ENCODE data around the gene RHEX. TPM values are rescaled to one million over a fixed set of nuclear protein-coding genes. Genes with fewer than 3 reads are reported as not detected.
"Not testable (repeated sequence)": the region's sequence is repeated elsewhere in the genome, so short reads cannot be mapped to it uniquely, and the experiment has no call there.

The RHEX gene
- total RNA-seq, 2 experiments from 2014 or later = not detected

DNA sequence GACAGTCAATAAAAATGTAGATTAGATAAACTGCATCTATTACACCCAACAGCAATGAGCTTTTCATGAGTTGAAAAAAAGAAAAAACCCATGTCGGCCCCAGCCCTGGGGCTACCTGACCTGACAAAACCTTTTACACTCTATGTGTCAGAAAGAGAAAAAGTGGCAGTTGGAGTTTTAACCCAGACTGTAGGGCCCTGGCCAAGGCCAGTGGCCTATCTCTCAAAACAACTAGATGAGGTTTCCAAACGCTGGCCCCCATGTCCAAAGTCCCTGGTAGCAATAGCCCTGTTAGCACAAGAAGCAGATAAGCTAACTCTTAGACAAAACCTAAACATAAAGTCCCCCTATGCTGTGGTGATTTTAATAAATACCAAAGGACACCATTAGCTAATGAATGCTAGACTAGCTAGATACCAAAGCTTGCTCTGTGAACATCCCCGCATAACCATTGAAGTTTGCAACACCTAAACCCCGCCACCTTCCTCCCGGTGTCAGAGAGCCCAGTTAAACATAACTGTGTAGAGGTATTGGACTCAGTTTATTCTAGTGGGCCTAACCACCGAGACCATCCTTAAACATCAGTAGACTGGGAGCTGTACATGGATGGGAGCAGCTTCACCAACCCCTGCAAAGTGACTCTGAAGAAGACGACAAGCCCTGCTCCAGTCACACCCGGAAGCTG is 2.8 kb downstream of the RHEX start:
- H3K9me3 Mint-ChIP-seq (ENCODE audit: low read depth); H3K4me3 Mint-ChIP-seq; ATAC-seq; H3K36me3 Mint-ChIP-seq; DNase-seq; H3K27ac Mint-ChIP-seq: not testable (repeated sequence)
- Mint-ChIP-seq H3K4me1 (peaks cover 22% of the 10 kb centered on the region), H3K27me3 (peaks cover 13% of the 10 kb centered on the region)
- CTCF ChIA-PET = interaction anchor here (1.1 to 3.9 kb wide), 4 partner anchors 10 to 78 kb away, joined by 3 to 15 read pairs (median 4); no protein-coding TSS in a partner anchor

DNA sequence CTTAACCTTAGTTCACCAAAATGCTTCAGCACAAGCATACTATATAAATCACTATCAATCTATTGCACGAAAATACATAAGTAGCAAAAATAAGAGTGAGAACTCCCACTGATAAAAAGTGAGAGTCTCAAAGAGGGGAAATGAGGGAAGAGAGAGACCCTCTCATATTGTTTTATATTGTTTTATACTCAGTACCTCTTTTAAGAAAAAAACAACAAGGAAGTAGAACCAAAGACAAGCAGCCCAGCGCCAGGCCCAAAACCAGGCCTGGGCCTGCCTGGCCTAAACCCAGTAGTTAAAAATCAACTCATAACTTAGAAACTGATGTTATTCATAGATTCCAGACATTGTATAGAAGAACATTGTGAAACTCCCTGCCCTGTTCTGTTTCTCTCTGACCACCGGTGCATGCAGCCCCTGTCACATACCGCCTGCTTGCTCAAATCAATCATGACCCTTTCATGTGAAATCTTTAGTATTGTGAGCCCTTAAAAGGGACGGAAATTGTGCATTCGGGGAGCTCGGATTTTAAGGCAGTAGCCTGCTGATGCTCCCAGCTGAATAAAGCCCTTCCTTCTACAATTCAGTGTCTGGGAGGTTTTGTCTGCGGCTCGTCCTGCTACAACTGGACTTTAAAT is 5.4 kb downstream of the RHEX start:
- H3K36me3 Mint-ChIP-seq; H3K27ac Mint-ChIP-seq; H3K27me3 Mint-ChIP-seq; DNase-seq; H3K9me3 Mint-ChIP-seq (ENCODE audit: low read depth); ATAC-seq; H3K4me3 Mint-ChIP-seq; H3K4me1 Mint-ChIP-seq: not testable (repeated sequence)
- CTCF ChIA-PET = interaction anchor here (1.2 to 1.6 kb wide), 2 partner anchors 10 to 81 kb away, joined by 4 read pairs; no protein-coding TSS in a partner anchor

GRCh38 chr1:206058927-206059292 is 5.9 kb downstream of the RHEX start:
- peaks cover 9% of the 10 kb centered on the region for H3K27me3 Mint-ChIP-seq
- ATAC-seq (no peak), DNase-seq (no peak)
- CTCF ChIA-PET = interaction anchor here (0.9 to 1.2 kb wide), 2 partner anchors 11 to 48 kb away, joined by 3 to 4 read pairs; no protein-coding TSS in a partner anchor
- no peaks in the 10 kb centered on the region for H3K9me3 Mint-ChIP-seq (ENCODE audit: low read depth)
- no peaks in the 10 kb centered on the region for H3K36me3 Mint-ChIP-seq
- H3K4me3 Mint-ChIP-seq = no peak overlapping the region
- no peak overlapping the region for H3K27ac Mint-ChIP-seq
- H3K4me1 Mint-ChIP-seq = no peaks in the 10 kb centered on the region

DNA sequence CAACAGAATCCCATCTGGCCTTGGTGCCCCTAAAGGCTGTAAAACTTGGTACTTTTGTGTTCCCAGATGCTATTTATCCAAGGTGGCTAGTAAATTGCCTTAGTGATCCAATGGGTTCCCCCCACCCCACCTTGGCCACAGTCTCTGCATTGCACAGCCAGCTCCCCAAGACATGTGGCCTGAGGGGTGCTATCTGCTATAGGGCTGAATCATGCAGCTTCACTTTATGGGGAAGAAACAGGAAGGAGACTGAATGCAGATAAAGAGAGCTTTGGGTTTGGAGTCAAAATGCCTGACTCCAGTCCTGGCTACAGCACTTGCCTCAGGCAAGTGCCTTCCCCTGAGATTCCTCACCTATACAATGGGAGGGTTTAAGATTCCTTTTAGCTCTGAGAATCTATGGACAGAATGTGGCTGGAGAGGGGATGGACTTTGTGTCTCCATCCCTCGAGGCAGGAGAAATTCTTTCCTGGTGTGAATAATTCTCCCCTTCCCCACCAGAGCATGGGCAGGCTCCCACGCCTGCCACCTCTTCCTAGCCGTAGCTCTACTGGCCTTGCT is 6.5 kb downstream of the RHEX start:
- Mint-ChIP-seq H3K9me3 (ENCODE audit: low read depth) (no peaks in the 10 kb centered on the region), H3K4me1 (no peaks in the 10 kb centered on the region), H3K27me3 (peaks cover 7% of the 10 kb centered on the region), H3K36me3 (no peaks in the 10 kb centered on the region), H3K4me3 (no peak overlapping the region), H3K27ac (no peak overlapping the region)
- CTCF ChIA-PET = interaction anchor here (0.9 to 1.8 kb wide), 3 partner anchors 11 to 47 kb away, joined by 3 to 5 read pairs (median 4); no protein-coding TSS in a partner anchor
- no peak for ATAC-seq
- no peak for DNase-seq

- no peak for ATAC-seq
- H3K4me1 Mint-ChIP-seq = no peaks in the 10 kb centered on the region
- no peak for DNase-seq
- no peak overlapping the region for H3K4me3 Mint-ChIP-seq
- H3K27ac Mint-ChIP-seq = no peak overlapping the region
- CTCF ChIA-PET = interaction anchor here (0.9 to 1.8 kb wide), 2 partner anchors 30 to 46 kb away, joined by 3 to 5 read pairs; no protein-coding TSS in a partner anchor
- H3K27me3 Mint-ChIP-seq = peaks cover 7% of the 10 kb centered on the region
- no peaks in the 10 kb centered on the region for H3K9me3 Mint-ChIP-seq (ENCODE audit: low read depth)
- H3K36me3 Mint-ChIP-seq = no peaks in the 10 kb centered on the region
Observed at GRCh38 chr1:206060844-206061243, 7.9 kb downstream of the RHEX start.

DNA sequence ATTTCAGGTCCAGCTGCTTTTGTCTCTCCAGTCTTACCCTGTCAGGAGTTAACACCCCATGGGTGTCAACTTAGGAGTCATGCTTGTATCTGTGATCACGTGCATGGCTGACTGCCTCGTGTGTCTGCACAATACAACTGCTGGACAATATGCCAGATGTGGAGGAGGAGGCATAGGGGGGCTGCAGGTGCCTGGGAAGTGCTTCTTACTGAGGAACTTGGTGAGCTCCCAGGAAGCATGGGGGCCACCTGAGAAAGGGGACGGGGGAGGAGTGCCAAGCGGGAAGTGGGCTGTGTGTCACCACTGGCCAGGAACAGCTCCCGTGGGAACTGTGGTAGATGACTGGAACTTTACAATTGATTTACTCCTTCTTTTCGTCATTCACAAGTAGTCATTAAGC is 9.5 kb downstream of the RHEX start:
- Mint-ChIP-seq H3K9me3 (ENCODE audit: low read depth) (no peaks in the 10 kb centered on the region), H3K4me1 (peaks cover 6% of the 10 kb centered on the region), H3K27ac (no peak overlapping the region), H3K27me3 (peaks cover 15% of the 10 kb centered on the region), H3K4me3 (no peak overlapping the region), H3K36me3 (no peaks in the 10 kb centered on the region)
- DNase-seq = no peak
- no peak for ATAC-seq
- CTCF ChIA-PET = no interaction called here

DNA sequence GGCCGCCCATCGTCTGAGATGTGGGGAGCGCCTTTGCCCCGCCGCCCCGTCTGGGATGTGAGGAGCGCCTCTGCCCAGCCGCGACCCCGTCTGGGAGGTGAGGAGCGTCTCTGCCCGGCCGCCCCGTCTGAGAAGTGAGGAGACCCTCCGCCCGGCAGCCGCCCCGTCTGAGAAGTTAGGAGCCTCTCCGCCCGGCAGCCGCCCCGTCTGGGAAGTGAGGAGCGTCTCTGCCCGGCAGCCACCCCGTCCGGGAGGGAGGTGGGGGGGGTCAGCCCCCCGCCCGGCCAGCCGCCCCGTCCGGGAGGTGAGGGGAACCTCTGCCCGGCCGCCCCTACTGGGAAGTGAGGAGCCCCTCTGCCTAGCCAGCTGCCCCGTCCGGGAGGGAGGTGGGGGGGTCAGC is 11.0 kb downstream of the RHEX start:
- DNase-seq; H3K27ac Mint-ChIP-seq; H3K4me3 Mint-ChIP-seq; CTCF ChIA-PET; ATAC-seq; H3K9me3 Mint-ChIP-seq (ENCODE audit: low read depth); H3K36me3 Mint-ChIP-seq; H3K4me1 Mint-ChIP-seq: not testable (repeated sequence)
- peaks cover 29% of the 10 kb centered on the region for H3K27me3 Mint-ChIP-seq

- H3K4me1 Mint-ChIP-seq; H3K27ac Mint-ChIP-seq; DNase-seq; H3K36me3 Mint-ChIP-seq; H3K9me3 Mint-ChIP-seq (ENCODE audit: low read depth); ATAC-seq; CTCF ChIA-PET; H3K4me3 Mint-ChIP-seq: not testable (repeated sequence)
- H3K27me3 Mint-ChIP-seq = peaks cover 34% of the 10 kb centered on the region
Observed at GRCh38 chr1:206064501-206064900, 11.5 kb downstream of the RHEX start.

DNA sequence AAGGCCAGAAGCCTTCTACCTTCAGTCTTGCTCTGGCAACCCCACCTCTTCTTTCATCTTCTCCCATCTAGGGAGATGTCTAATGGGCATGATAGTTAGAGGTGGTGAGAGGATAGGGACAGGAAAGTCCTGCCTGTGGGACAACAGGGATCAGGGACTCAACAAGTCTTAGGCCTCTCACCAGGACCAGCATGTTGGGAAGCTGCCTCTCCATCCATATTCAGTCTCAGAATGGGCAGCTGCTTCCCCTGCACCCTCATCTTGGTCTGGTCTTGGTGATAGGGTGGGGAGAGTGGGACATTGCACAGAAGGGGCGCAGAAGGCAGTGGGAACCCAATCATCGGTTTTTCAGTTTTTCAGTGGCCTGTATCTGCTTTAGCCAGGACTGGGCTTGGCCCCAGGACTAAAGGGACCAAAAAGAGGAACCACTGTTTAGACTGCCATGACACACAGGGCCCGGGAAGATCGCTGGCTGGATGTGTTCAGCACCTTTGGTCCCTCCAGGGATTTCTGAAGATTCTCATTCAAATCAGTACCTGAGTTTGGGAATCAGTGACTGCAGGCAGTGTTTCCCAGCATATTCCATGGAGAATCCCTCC is 12.7 kb downstream of the RHEX start:
- H3K4me3 Mint-ChIP-seq = no peak overlapping the region
- no peak overlapping the region for H3K27ac Mint-ChIP-seq
- ATAC-seq (no peak), DNase-seq (no peak)
- peaks cover 39% of the 10 kb centered on the region for H3K27me3 Mint-ChIP-seq
- peaks cover 7% of the 10 kb centered on the region for H3K4me1 Mint-ChIP-seq
- H3K9me3 Mint-ChIP-seq (ENCODE audit: low read depth) = no peaks in the 10 kb centered on the region
- H3K36me3 Mint-ChIP-seq = no peaks in the 10 kb centered on the region
- CTCF ChIA-PET = no interaction called here

DNA sequence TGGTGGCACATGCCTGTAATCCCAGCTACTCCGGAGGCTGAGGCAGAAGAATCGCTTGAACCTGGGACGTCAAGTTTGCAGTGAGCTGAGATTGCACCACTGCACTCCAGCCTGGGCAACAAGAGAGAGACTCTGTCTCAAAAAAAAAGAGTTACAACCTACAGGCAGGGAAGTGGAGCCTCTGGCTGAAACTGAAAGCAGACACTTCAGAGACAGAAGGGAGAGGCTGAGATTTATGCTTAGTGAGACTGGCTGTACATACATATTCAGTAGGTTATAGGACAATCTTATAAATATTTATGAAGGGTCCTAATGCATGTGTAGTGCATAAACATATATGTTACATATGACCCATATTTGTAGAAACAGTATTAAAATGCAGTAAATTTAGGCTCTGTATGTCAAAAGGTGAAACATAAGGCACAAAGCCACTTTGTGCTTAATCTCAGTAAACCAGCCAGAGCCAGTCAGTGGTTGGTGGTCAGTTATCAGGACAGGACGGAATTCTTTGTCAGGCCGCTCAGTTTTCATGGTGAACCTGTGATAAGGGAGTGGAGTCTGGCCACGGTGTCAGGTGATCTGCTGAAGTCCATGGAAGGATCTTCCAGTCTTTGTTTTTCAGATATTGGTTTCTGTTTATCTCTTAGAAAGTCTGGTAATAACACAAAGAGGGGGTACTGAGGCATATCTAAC is 13.7 kb downstream of the RHEX start:
- Mint-ChIP-seq H3K36me3 (no peaks in the 10 kb centered on the region), H3K4me3 (no peak overlapping the region), H3K9me3 (ENCODE audit: low read depth) (no peaks in the 10 kb centered on the region), H3K27me3 (peaks cover 40% of the 10 kb centered on the region), H3K4me1 (peaks cover 7% of the 10 kb centered on the region), H3K27ac (no peak overlapping the region)
- ATAC-seq = peak; percentile 30
- DNase-seq = no peak
- CTCF ChIA-PET = interaction anchor here (0.8 kb wide), 1 partner anchor 35 kb away, joined by 3 read pairs; no protein-coding TSS in a partner anchor

GRCh38 chr1:206067486-206068227 is 14.7 kb downstream of the RHEX start:
- ATAC-seq (no peak), DNase-seq (no peak)
- no peaks in the 10 kb centered on the region for H3K9me3 Mint-ChIP-seq (ENCODE audit: low read depth)
- no peaks in the 10 kb centered on the region for H3K36me3 Mint-ChIP-seq
- H3K27ac Mint-ChIP-seq = no peak overlapping the region
- CTCF ChIA-PET = interaction anchor here (0.6 to 0.8 kb wide), 2 partner anchors 29 to 37 kb away, joined by 3 read pairs; no protein-coding TSS in a partner anchor
- H3K27me3 Mint-ChIP-seq = peaks cover 40% of the 10 kb centered on the region
- H3K4me1 Mint-ChIP-seq = peaks cover 7% of the 10 kb centered on the region
- no peak overlapping the region for H3K4me3 Mint-ChIP-seq

DNA sequence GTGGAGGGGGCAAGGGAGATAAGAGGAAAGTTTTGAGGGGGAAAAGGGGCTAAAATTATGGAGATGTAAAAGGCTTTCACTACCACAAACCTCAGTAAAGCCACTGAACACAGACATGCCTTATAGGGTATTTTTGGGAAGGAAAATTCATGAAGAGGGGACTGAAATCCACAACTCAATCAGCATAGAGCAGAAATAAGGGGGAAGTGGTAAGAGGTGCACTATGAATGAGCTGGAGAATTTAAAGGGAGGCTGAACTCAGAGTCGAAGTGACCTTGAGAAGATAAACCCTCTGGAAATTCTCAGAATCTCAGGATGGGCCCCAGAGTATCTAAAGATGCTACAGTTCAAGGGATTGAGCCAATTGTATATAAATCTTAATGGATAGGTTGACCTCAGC is 15.3 kb downstream of the RHEX start:
- DNase-seq (no peak), ATAC-seq (no peak)
- CTCF ChIA-PET = no interaction called here
- Mint-ChIP-seq H3K27ac (no peak overlapping the region), H3K9me3 (ENCODE audit: low read depth) (no peaks in the 10 kb centered on the region), H3K4me3 (no peak overlapping the region), H3K36me3 (no peaks in the 10 kb centered on the region), H3K27me3 (peaks cover 40% of the 10 kb centered on the region), H3K4me1 (peaks cover 7% of the 10 kb centered on the region)
